Measurements from ENCODE around the gene RXRA. TPM values are rescaled to one million over a fixed set of nuclear protein-coding genes. Genes with fewer than 3 reads are reported as not detected.

The RXRA gene
- total RNA-seq, 4 donors from 2014 or later, result 27.3 to 70.5 (median 58.6) TPM

DNA sequence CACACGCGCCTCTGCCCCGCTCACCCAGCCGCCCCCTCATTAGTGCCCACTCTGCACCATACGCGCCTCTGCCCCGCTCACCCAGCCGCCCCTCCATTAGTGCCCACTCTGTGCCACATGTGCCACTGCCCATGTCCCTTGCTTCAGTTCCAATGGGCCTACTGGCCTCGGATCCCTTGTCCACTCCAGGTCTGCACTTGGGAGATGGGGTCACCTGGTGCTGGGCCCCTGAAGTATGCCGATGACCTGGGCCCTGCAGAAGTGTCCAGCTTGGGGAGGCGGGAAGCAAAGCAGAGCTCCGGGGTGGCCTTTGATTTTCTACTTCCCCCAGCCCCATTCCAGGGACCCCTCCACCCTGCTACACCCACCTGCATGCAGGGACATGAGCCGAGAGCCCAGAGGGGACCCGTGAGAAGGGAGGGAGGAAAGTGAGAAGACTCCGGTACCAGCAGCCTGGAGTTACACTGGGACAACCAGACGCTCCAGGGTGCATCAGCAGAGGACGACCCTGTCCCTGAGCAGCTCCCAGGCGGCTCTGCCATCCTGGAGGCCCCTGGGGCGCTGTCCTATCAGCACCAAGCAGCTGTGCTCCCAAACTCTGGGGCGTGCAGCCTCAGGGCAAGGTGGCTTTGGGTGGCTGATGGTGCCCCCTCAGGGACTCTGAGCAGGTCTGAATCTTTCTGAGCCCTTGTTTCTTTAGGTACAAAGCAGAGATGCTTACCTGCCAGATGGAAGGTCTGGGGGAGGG lies 140.8 kb downstream of the RXRA start:
- intact Hi-C loops (cut with DNase I; ENCODE audit: low total_unique reads) (no loop called here), in situ Hi-C loops (cut with MboI; ENCODE audit: low pct_ligation_motif_present in 1 of 4, low pct_unique_long_range_greater_than_20kb in 1 of 4, low sequenced_read_pairs in 3 of 4) (no loop called here)
- Histone ChIP-seq H3K4me1 (peaks cover 0 to 15% (median 7%) of the 10 kb centered on the region in 4 donors), H3K27ac (no peak overlapping the region), H3K36me3 (no peaks in the 10 kb centered on the region), H3K4me3 (no peak overlapping the region), H3K9me3 (no peaks in the 10 kb centered on the region), H3K27me3 (no peaks in the 10 kb centered on the region)
- DNase-seq, result no peak
- WGBS, 2 donors (ENCODE audit: low coverage in 1 of 2), result 76% methylated on average over 19 of the region's 20 CpGs; no CpG with 5 or more reads in 1 of the 2 donors
- TF ChIP-seq, protein P1, sequence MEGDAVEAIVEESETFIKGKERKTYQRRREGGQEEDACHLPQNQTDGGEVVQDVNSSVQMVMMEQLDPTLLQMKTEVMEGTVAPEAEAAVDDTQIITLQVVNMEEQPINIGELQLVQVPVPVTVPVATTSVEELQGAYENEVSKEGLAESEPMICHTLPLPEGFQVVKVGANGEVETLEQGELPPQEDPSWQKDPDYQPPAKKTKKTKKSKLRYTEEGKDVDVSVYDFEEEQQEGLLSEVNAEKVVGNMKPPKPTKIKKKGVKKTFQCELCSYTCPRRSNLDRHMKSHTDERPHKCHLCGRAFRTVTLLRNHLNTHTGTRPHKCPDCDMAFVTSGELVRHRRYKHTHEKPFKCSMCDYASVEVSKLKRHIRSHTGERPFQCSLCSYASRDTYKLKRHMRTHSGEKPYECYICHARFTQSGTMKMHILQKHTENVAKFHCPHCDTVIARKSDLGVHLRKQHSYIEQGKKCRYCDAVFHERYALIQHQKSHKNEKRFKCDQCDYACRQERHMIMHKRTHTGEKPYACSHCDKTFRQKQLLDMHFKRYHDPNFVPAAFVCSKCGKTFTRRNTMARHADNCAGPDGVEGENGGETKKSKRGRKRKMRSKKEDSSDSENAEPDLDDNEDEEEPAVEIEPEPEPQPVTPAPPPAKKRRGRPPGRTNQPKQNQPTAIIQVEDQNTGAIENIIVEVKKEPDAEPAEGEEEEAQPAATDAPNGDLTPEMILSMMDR (IDR thresholded peaks at IDR 0.05), result no peak
- TF ChIP-seq EP300 (IDR thresholded peaks at IDR 0.05; ENCODE audit: low read depth), result no peak
- TF ChIP-seq POLR2AphosphoS5 (IDR thresholded peaks at IDR 0.05), result no peak
- no peak for TF ChIP-seq POLR2A (IDR thresholded peaks at IDR 0.05)

DNA sequence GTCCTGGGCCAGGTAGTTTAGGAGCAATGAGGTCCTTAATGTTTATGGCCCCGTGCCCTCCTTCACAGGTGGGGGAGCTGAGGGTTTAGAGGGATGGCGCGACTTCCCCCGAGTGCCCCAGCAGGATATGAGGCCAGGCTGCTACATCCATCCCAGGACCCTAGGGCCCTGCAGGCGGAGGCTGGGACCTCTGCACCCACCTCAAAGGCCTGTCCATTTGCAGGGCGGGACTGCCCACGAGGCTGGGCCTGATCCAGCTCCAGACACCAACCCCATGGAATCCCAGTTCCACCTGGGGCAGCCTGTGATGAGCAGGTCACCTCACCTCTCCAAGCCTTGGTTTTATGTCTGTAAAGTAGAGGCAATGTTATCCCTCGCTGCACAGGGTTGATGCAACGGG lies 142.1 kb downstream of the RXRA start:
- DNase-seq, result no peak
- H3K9me3 ChIP-seq, result no peaks in the 10 kb centered on the region
- in situ Hi-C loops (cut with MboI; ENCODE audit: low pct_ligation_motif_present in 1 of 4, low pct_unique_long_range_greater_than_20kb in 1 of 4, low sequenced_read_pairs in 3 of 4), result no loop called here
- peak overlapping the region in 3 of 4 donors; percentile 59 to 76 (median 64) for H3K27ac ChIP-seq
- intact Hi-C loops (cut with DNase I; ENCODE audit: low total_unique reads), result loop anchor here (2.0 kb wide), 1 partner anchor 64 kb away; no protein-coding TSS in a partner anchor
- TF ChIP-seq, protein P1 (IDR thresholded peaks at IDR 0.05), result no peak
- no peak for TF ChIP-seq POLR2AphosphoS5 (IDR thresholded peaks at IDR 0.05)
- no peak for TF ChIP-seq EP300 (IDR thresholded peaks at IDR 0.05; ENCODE audit: low read depth)
- no peak for TF ChIP-seq POLR2A (IDR thresholded peaks at IDR 0.05)
- H3K27me3 ChIP-seq, result no peaks in the 10 kb centered on the region
- no peak overlapping the region for H3K4me3 ChIP-seq
- no peaks in the 10 kb centered on the region for H3K36me3 ChIP-seq
- peaks cover 0 to 15% (median 7%) of the 10 kb centered on the region in 4 donors for H3K4me1 ChIP-seq
- 75% methylated on average over 9 of the region's 9 CpGs; no CpG with 5 or more reads in 1 of the 2 donors for WGBS, 2 donors (ENCODE audit: low coverage in 1 of 2)

DNA sequence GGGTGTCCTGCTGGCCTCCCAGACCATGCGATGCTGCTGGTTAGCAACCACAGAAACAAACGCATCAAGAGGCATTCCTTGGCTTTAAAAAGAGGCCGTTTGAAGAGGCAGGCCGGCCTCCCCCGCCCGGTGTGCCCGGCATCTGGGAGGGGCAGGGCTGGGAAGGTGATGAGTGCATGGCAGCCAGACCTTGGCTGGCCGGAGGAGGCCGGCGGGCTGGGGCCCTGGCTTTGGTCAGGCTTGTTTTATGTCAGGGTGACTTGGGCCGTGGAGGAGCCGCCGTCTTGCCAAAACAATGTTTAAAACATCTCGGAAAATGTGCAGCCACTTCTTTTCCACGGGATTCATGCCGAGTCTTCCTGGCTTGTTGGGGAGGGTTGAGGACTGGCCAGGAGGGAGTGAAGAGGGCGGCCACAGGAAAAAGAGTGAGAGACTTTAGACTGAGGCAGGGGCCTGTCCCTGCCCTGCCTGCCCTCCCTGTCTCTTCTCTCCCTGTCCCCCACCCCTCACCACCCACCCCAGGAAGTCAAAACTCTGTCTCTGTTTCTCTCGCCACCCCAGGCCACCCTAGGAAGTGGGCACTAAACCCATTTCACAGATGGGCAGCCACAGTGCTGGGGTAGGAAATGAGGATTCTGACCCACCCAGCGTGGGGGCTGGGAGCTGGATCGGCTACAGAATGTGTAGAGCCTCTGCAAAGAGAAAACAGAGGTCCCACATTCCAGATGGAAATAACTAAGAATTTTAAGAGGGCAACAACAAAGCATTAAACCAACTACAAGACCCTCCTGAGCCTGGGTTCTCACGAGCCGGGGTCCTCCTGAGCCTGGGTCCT lies 143.0 kb downstream of the RXRA start:
- no peaks in the 10 kb centered on the region for H3K27me3 ChIP-seq
- intact Hi-C loops (cut with DNase I; ENCODE audit: low total_unique reads) (loop anchor here (2.0 kb wide), 1 partner anchor 64 kb away; no protein-coding TSS in a partner anchor), in situ Hi-C loops (cut with MboI; ENCODE audit: low pct_ligation_motif_present in 1 of 4, low pct_unique_long_range_greater_than_20kb in 1 of 4, low sequenced_read_pairs in 3 of 4) (no loop called here)
- no peak overlapping the region for H3K4me3 ChIP-seq
- H3K4me1 ChIP-seq, result peaks cover 0 to 18% (median 7%) of the 10 kb centered on the region in 4 donors
- TF ChIP-seq, protein P1 (IDR thresholded peaks at IDR 0.05), result no peak
- TF ChIP-seq POLR2AphosphoS5 (IDR thresholded peaks at IDR 0.05) (peak in 1 of 3 donors; percentile 39), EP300 (IDR thresholded peaks at IDR 0.05; ENCODE audit: low read depth) (no peak)
- 40 to 41% methylated on average over 5 to 22 of the region's 22 CpGs for WGBS, 2 donors (ENCODE audit: low coverage in 1 of 2)
- H3K27ac ChIP-seq, result peak overlapping the region; percentile 59 to 77 (median 70)
- H3K9me3 ChIP-seq, result no peaks in the 10 kb centered on the region
- DNase-seq, result peak; percentile 22
- H3K36me3 ChIP-seq, result no peaks in the 10 kb centered on the region

DNA sequence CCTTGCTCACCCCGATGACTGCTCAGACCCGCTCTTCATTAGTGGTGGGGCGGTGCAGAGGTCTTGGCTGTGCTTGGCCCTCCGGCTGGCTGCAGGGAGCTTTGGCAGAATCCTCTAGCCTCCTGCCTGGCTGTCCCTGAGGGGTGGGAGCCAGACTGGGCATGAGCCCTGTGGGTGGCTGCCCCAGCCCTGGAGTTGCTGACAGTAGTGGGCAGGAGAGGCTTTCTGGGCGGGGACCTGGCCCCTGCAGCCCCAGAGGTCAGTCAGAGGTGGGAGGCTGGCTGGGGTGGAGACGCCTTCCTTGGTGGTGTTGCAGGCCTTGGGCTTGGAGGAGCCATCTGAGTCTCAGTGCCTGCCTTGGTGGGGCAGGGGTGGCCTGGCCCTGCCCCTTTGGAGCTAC lies 146.0 kb downstream of the RXRA start:
- Histone ChIP-seq H3K27me3 (no peaks in the 10 kb centered on the region), H3K9me3 (no peaks in the 10 kb centered on the region), H3K27ac (no peak overlapping the region), H3K4me1 (peaks cover 8 to 32% (median 16%) of the 10 kb centered on the region in 4 donors), H3K4me3 (no peak overlapping the region), H3K36me3 (no peaks in the 10 kb centered on the region)
- no peak for DNase-seq
- no CpG with 5 or more reads among the region's 6 CpGs for WGBS, 2 donors (ENCODE audit: low coverage in 1 of 2)
- TF ChIP-seq POLR2AphosphoS5 (IDR thresholded peaks at IDR 0.05), result no peak
- in situ Hi-C loops (cut with MboI; ENCODE audit: low pct_ligation_motif_present in 1 of 4, low pct_unique_long_range_greater_than_20kb in 1 of 4, low sequenced_read_pairs in 3 of 4), result no loop called here
- intact Hi-C loops (cut with DNase I; ENCODE audit: low total_unique reads), result no loop called here

Data from transverse colon (tissue), 4 donors.